Islet of Langerhans (tissue), 1 donor: ENCODE data around the gene MAG.

Experiments
- FAIRE-seq: peaks from one replicate; lab custom pipeline; 2011; peaks lifted over from hg19 to GRCh38; lab: Jason Lieb, UNC

The MAG gene, protein sequence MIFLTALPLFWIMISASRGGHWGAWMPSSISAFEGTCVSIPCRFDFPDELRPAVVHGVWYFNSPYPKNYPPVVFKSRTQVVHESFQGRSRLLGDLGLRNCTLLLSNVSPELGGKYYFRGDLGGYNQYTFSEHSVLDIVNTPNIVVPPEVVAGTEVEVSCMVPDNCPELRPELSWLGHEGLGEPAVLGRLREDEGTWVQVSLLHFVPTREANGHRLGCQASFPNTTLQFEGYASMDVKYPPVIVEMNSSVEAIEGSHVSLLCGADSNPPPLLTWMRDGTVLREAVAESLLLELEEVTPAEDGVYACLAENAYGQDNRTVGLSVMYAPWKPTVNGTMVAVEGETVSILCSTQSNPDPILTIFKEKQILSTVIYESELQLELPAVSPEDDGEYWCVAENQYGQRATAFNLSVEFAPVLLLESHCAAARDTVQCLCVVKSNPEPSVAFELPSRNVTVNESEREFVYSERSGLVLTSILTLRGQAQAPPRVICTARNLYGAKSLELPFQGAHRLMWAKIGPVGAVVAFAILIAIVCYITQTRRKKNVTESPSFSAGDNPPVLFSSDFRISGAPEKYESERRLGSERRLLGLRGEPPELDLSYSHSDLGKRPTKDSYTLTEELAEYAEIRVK

GRCh38 chr19:35291916-35292315 is at the start of gene MAG:
Gene MAG (plus strand): TSS chr19:35292161. CDS start chr19:35295409, 3,248 bp downstream.
- FAIRE-seq = no peak

GRCh38 chr19:35246466-35247092 is 45.4 kb upstream of the MAG start:
- FAIRE-seq = no peak

GRCh38 chr19:35247526-35248309 is 44.2 kb upstream of the MAG start:
- FAIRE-seq = no peak

- peak; percentile 13 for FAIRE-seq
Measured at GRCh38 chr19:35248310-35249145, 43.4 kb upstream of the MAG start, which contains the start of gene LSR. Gene LSR (plus strand): TSS chr19:35249002. CDS start chr19:35249023, 21 bp downstream.

DNA sequence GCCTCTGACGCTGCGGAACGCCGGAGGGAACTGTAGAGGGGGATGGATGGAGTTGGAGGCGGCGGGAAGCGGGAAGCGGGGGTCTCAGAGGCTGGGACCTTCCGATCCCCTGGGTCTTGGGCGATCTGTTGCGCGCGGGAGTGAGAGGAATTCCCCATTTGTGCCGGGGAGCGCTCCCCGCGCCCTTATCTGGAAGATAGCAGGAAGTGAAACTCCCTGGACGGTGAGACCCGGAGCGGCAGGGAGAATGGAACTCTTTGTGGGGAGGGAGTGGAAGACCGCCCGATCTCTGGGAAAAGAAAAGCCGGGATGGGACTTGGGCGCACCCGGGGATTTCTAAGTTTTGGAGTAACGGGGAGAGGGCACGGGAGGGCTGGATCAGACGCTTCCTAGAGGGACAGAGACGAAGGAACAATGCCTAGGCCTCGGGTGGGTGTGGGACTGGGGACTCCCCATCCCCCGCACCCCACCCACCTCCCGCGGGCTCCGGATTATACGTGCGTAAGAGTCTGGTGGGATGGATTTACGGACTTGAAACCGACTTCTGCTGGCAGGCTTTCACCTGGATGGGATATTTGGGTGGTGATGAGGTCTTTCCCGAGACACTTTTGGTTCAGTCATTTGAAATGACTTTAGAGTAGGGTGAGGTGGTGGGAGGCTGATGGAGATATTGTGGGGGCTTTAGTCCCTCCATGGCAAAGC is 42.7 kb upstream of the MAG start:
- FAIRE-seq = no peak

GRCh38 chr19:35249848-35250711 is 41.9 kb upstream of the MAG start:
- no peak for FAIRE-seq

GRCh38 chr19:35251456-35251855 is 40.5 kb upstream of the MAG start:
- FAIRE-seq = no peak

DNA sequence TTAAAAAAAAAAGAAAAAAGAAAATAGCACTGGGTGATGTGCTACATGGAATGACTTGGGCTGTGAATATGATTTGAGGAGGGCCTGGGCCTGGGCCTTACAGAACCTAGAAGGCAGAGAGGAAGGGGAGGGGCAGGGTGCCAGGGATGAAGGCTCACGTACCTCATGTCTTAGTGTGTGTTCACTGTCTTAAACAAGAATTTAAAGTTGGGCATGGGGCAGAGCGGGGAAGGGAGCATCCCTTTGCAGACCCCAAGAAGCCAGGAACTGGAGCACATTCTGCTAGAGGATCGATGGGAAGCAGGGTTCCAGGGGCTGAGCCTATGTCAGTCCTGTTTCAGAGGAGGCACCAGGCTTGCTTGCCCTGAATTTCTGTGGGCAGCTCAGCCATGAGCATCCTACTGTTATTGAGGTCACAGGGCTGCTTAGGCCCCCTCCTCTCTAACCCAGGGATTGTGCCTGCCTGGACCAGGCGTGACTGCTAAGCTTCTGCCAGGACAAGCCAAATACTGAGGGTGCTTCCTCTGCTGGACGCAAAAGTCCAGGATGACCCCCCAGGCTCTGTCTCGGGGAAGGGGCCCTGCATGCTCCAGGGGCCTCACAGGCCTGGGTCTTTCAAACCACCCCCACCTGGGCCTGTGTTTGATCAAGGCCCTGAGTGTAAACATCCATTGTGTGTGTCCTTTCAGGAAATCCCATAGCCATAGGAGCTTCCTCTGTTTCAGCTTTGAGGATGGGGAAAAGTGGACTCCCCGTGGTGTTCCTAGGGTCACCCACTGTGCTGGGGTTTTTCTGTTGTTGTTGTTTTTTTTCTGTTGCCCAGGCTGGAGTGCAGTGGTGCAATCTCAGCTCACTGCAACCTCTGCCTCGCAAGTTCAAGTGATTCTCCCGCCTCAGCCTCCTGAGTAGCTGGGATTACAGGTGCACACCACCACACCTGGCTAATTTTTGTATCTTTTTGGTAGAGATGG is 38.4 kb upstream of the MAG start:
- FAIRE-seq = no peak

GRCh38 chr19:35254341-35255297 is 37.3 kb upstream of the MAG start:
- no peak for FAIRE-seq

DNA sequence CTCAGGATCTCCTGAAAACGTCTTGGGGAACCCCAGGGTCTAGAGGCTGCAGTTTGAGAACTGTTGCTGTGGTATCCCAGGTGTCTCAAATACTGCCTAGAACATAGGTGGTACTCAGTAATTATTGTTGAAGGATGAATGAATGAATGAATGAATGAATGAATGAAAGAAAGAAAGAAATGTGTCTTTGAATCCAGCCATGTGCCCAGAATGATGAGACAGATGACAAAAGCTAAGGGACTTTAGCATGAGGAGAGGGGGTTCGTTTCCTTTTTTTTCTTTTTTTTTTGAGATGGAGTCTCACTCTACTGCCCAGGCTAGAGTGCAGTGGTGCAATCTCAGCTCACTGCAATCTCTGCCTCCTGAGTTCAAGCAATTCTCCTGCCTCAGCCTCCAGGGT is 35.4 kb upstream of the MAG start:
- FAIRE-seq = no peak

DNA sequence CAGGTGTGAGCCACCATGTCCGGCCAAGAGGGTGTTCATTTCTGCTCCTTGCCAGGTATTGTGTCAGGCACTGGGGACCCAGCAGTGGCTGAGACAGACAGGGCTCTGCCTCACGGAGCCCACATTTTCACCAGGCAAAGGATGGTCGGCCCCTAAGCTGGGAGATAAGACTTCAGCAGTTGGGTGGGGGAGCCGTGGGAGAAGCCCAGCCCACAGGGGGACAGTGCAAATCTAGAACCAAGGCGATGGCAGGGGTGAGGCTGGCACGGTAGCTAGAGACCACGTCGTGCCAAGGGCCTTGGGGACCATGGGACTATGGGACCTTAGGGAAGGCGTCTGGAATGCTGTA is 34.9 kb upstream of the MAG start:
- FAIRE-seq = no peak

DNA sequence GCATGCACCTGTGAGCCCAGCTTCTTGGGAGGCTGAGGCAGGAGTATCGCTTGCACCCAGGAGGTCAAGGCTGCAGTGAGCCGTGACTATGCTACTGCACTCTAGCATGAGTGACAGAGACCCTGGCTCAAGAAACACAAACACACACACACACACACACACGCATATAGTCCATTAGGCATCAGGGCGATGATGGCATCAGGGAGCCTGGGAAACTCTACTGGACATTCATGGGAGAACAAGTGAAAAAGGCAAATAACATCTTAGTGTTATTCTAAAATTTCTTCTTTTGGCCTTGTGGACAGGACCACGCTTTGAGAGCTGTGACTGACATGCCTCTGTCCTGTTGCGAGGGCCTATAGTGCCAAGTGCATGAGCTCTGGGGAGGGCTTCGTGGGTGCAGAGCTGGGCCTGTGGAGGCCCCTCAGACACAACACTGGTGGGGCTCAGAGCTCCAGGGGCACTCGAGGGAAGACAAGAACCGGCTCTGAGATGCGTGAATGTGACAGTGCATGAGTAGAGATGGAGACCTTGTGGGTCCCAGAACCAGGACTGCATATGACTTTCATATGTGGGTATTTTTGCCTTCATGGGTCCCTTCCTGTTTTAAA is 31.2 kb upstream of the MAG start:
- FAIRE-seq = no peak

GRCh38 chr19:35261356-35262100 is 30.4 kb upstream of the MAG start:
- no peak for FAIRE-seq

GRCh38 chr19:35262101-35262761 is 29.7 kb upstream of the MAG start:
- no peak for FAIRE-seq

- FAIRE-seq = no peak
Measured at GRCh38 chr19:35264268-35265125, 27.5 kb upstream of the MAG start.
